HG03135 (cell line): ENCODE measurements around the gene PALLD.

Source experiments
- ATAC-seq: cut with Tn5 transposase; IDR thresholded peaks from one replicate; pipeline ENCODE4 v1.9.1; 2021; ENCODE audit warnings: mild to moderate bottlenecking, moderate library complexity; ENCODE audit not compliant: unreplicated experiment

PALLD gene

GRCh38 chr4:168743131-168743530 lies 246.3 kb downstream of the PALLD start:
- ATAC-seq, result no peak

- no peak for ATAC-seq
Observed at GRCh38 chr4:168743601-168744000, 246.7 kb downstream of the PALLD start.

GRCh38 chr4:168744021-168744420 lies 247.2 kb downstream of the PALLD start:
- no peak for ATAC-seq

- no peak for ATAC-seq
Observed at GRCh38 chr4:168748807-168749206, 252.0 kb downstream of the PALLD start.

- ATAC-seq, result no peak
Observed at GRCh38 chr4:168751263-168752225, 254.7 kb downstream of the PALLD start.

GRCh38 chr4:168755598-168756477 lies 259.0 kb downstream of the PALLD start:
- ATAC-seq, result no peak

- no peak for ATAC-seq
Observed at GRCh38 chr4:168757500-168757899, 260.6 kb downstream of the PALLD start.

- ATAC-seq, result no peak
Observed at GRCh38 chr4:168758351-168758876, 261.6 kb downstream of the PALLD start.

GRCh38 chr4:168759321-168759720 lies 262.5 kb downstream of the PALLD start:
- no peak for ATAC-seq

- ATAC-seq, result no peak
Observed at GRCh38 chr4:168759959-168760527, 263.2 kb downstream of the PALLD start.

- ATAC-seq, result no peak
Observed at GRCh38 chr4:168761066-168761465, 264.2 kb downstream of the PALLD start.

GRCh38 chr4:168765322-168765721 lies 268.5 kb downstream of the PALLD start:
- ATAC-seq, result no peak

GRCh38 chr4:168765726-168766125 lies 268.9 kb downstream of the PALLD start:
- ATAC-seq, result no peak

- no peak for ATAC-seq
Observed at GRCh38 chr4:168766604-168767316, 269.9 kb downstream of the PALLD start.

GRCh38 chr4:168769416-168769815 lies 272.6 kb downstream of the PALLD start:
- ATAC-seq, result no peak

GRCh38 chr4:168769837-168770236 lies 273.0 kb downstream of the PALLD start:
- no peak for ATAC-seq

GRCh38 chr4:168771251-168771650 lies 274.4 kb downstream of the PALLD start:
- no peak for ATAC-seq

- no peak for ATAC-seq
Observed at GRCh38 chr4:168773388-168774195, 276.7 kb downstream of the PALLD start.

- ATAC-seq, result no peak
Observed at GRCh38 chr4:168776382-168776781, 279.5 kb downstream of the PALLD start.
